GM18505 (cell line): ENCODE results near the gene BLOC1S5.
A peak's percentile ranks its signal among the peaks of the same experiment; 100 is the strongest.
"Not testable (repeated sequence)": the region's sequence is repeated elsewhere in the genome, so short reads cannot be mapped to it uniquely, and the experiment has no call there.

Experiments
- ATAC-seq: cut with Tn5 transposase; IDR thresholded peaks from one replicate; pipeline ENCODE4 v1.9.1; 2021; ENCODE audit not compliant: unreplicated experiment
- POLR2A ChIP-seq: IDR thresholded peaks from 4 replicates; pipeline ENCODE4 v1.6.1; 2011; ENCODE audit warnings: borderline replicate concordance; ENCODE audit not compliant: insufficient read depth, insufficient read length; ENCODE audit errors: extremely low read depth

BLOC1S5 gene

DNA sequence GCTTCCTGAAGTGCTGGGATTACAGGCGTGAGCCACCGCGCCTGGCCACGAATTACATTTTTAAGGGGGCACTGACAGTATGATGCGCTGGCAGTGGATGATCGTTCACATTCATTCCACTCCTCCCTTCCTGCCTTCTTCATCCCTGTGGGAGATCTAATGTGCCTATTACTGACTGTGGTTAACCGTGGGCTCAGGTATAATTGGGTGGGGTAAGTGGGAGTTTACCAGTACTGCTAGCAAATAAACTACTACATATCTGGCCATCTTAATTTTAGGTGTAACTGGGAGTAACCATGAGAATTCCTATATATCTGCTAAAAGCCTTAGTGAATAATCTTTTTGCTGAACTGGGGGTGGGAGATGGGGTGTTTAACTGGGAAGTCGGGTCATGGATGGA, 6.5 kb upstream of the BLOC1S5 start:
- no peak for TF ChIP-seq POLR2A

DNA sequence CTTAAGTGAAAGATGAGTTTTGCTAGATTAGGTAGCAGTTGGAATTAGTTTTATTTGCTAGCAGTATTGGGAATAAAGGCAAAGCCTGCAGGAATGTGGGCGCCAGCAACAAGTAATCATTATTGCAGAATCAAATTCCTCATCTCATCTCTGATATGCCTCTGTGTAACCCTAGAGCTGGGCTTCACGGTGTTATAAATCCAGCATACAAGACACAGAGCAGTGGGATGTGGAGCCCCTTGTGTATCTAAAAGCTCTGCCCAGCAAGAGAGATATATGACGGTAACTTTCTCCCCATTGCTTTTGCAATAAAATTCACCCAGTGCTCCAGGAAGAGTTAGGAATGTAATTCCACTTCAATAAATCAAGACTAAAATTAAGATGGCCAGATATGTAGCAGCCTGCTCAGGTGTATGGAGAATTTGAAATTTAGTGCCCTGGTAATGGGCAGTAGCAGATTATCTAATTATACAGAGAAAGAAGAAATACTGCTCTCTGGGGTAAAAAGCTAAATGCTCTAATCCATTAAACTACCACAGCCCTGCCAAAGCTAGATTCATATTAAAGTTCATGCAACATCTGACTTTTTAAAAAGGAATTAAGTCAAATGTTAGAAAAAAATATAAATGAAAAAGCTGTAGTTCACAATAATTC, 5.6 kb upstream of the BLOC1S5 start:
- ATAC-seq, result no peak
- no peak for TF ChIP-seq POLR2A

More for the DNA sequence above, 6.5 kb upstream of the BLOC1S5 start:
- no peak for ATAC-seq

DNA sequence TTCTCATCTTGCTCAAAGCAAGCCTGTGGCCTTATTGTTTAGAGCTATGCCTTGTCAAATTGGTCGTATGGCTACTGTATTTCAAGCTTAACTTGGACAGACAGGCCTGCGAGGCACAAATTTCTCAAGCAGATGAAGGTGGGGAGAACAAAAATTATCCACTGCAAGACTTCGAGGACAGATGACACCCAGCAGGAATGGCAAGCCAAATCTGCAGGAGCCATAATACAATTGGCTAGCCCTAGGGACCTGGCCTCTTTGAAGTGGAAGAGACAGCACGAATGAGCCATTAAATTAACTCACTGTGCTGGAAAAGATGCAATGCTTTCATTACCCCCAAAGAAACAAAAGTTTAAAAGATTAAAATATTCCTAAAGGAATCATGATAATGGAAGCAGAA, 5.0 kb upstream of the BLOC1S5 start:
- ATAC-seq, result no peak

DNA sequence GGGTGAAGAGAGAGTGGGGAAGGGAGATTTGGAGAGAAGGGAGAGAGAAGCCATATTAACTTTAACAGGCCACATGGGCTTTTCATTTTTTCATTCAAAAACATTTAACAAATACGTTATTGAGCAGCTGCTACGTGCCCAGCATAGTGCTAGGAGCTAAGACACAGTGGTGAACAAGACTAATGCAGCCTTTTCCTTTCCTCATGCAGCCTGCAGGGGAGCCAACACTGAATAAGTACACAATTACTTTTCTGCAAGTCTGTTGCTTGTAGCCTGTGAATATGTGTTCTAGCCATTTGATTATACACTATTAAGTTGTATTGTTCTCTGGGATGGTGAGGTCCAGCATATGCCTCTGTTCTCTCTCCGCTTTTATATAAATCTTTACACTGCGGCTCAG, 1.9 kb upstream of the BLOC1S5 start:
- ATAC-seq, result no peak
- TF ChIP-seq POLR2A, result no peak

More for the DNA sequence above, 5.0 kb upstream of the BLOC1S5 start:
- no peak for TF ChIP-seq POLR2A

DNA sequence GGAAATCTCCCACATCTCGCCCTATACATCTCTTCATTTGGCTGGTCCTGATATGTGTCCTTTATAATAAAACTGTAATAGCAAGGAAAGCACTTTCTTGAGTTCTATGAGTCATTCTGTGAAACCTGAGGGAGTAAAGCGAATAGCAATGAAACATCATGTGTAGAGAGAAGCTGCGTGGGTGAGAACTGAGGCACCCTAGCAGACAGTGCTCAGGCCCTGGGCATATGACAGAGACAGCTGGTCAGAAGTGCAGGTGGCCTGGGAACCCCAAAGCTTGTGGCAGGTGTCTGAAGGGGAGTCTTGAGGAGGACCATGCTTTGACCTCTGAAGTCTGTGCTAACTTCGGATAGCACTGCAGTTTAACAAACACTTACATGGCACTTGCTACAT, 1.3 kb upstream of the BLOC1S5 start:
- peak; percentile 41 for ATAC-seq
- TF ChIP-seq POLR2A, result peak; percentile 28

DNA sequence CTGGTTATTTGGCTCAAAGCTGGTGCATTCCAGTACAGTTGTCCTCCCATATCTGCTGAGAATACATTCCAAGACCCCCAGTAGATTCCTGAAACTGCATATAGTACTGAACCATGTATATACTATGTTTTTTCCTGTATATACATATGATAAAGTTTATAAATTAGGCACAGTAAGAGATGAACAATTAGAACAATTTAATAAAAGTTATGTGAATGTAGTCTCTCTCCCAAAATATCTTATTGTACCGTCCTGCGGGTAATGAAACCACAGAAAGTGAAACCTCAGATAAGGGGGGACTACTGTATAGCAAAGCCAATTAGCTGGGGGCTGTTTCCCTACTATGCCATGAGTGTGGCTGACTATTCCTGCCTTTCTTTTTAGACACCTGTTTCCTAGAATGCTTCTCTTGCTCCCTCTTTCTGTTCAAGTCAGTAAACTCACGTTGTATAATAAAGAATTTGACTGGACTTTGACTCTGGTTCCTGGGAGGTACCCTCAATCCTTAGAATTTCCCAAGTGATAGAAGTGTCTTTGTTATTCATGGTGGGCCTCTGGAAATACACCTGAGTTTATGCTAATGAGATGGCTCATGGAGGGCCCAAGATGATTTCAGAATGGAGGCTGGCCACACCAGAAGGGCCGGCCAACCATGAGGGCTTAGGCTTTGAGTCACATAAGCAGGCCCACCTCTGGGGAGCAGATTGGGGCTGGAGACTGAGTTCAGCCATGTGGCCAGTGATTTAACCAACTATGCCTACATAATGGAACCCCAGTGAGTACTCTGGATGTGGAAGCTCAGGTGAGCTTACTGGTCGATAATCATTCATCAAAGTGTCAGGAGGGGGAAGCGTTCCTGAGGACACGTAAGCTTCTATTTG, 689 bp upstream of the BLOC1S5 start:
- no peak for ATAC-seq
- peak; percentile 52 for TF ChIP-seq POLR2A

DNA sequence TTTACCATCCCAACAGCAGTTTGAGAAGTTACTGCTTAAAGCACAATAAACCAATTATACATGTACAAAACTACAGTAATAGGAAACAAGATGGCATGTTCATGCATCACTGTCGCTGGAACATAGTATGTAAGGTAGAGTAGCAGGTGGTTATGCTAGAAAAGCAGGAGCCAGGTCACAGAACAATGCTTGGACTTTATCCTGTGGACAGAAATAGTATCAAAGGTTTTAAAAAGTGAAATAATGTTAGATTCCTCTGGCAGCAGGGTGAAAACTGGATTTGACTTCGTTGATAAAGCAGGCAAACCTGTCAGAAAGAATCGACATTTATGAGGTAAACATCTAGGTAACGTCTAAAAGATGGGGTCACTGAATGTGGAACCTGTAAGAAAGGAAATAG, 2.5 kb downstream of the BLOC1S5 start:
- TF ChIP-seq POLR2A, result no peak
- ATAC-seq, result no peak

DNA sequence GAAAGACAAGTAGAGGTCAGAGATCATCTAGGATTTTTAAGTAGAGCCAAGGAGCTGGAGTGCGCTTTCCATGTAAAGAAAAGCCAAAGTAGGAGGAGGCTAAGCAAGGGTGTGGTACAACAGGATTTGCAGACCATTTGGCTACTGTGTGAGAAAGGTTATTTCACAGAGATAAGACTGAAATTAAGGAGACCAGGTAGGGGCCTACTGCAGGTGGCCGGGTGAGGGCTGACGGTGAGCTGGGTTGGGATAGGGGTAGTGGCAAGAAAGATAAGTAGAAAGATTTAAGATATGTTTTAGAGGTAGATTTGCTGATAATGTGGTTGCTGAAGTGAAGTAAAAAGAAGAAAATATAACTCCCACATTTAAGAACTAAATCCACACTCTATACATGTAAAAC, 3.8 kb downstream of the BLOC1S5 start:
- ATAC-seq, result no peak

DNA sequence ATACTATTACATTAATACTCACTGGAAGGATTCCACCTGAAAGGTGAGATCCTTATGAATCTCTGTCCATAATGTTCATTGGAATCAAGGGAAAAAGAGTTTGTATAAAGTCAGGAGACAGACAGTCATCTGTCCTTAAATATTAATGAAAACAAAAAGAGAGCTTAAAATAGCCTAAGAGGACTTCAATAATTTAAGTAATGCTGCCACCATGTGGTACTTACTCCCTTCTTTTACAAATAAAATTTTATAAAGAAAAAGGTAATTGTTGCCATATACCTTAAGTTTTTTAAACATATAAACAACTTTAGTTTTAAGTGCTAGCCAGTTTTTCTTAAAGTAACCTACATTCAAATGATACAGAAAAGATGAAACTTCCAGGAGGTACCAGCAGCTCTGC, 5.1 kb downstream of the BLOC1S5 start:
- ATAC-seq, result no peak
- TF ChIP-seq POLR2A, result no peak

More for the DNA sequence above, 3.8 kb downstream of the BLOC1S5 start:
- no peak for TF ChIP-seq POLR2A

DNA sequence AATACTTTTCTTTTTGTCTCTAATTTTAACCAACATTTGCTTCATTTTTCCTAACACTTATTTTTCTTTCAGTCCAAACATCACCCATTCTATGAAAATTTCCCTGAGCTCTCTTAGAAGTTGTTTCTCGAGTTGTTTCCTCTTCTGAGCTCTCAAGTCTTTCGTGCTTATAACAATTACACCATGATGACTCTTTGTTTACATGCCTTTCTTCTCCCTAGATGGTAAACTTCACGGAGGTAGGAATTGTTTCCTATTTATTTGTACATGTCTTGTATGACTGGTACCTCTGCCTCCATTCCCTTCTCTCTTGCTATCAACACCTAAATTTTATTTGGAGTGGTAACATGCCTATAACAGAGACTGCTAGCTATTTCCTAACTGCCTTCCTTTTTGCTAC, 6.4 kb downstream of the BLOC1S5 start:
- no peak for TF ChIP-seq POLR2A
- ATAC-seq, result no peak

DNA sequence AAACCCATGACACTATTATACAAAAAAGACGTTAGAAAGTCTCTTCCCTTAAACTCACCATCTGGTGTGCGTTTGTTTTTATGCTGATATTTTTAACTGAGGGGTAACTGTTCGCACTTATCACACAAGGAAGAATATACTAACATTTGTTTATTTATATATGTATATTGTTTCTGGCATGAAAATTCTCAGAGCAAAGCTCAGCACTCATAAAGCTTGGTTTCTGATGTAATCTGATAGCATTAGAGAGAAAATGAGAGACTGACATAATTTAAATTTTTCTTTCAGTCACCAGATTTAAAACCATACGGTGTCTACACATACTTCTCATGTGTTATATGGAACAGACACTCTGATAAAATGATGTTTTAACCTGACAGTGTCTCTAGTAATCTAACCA, 6.9 kb downstream of the BLOC1S5 start:
- no peak for ATAC-seq
- no peak for TF ChIP-seq POLR2A

DNA sequence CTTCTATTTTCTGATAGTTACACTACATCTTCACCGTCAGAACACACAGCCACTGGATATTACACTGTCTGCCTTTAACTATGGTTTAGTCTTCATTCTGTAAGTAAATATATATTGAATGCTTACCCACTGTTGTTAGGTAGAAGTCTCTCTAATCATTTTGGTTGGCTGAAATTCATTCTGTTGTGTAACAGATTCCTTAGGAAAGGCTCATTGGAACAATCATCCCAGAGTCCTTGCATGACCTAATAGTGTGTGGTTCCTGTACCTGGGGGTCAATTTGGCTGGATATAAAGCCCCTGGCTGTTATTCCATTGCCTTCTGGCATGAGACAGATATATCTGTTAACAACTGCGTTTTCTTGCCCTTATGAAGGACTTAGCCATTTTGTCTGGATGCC, 9.9 kb downstream of the BLOC1S5 start:
- ATAC-seq, result no peak
- no peak for TF ChIP-seq POLR2A

DNA sequence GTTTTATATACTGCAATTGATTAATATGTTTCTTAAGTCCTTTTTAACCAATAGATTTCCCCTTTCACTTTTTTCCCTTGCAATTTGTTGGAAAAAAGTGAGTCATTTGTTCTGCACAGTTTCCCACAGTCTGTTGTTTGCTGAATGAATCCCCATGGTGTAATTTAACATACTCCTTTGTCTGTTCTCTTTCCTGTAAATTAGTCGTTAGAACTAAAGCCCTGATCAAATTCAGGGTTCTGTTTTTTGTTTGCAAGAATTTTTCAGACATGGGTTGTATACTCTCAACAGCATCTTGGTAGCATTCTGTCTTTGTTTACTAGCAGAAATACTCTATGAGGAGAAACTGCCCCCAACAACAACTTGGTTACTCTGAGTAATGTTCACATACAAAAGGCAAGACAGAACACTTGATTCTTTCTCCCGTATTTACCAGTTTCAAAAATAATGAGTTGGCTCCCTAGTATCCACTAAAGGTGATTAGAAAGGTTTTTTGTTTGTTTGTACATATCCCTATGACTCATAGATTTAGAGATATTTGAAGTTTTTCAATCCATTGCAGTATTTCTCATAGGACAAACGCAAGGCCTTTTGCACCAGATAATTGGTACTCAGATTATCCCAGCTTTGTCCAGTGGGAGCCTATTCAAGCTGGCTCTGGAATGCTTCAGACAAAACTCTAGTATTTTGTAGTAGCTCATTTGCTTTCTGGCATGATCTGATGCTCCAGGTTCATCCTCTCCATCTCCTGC, 16.5 kb downstream of the BLOC1S5 start:
- no peak for ATAC-seq

DNA sequence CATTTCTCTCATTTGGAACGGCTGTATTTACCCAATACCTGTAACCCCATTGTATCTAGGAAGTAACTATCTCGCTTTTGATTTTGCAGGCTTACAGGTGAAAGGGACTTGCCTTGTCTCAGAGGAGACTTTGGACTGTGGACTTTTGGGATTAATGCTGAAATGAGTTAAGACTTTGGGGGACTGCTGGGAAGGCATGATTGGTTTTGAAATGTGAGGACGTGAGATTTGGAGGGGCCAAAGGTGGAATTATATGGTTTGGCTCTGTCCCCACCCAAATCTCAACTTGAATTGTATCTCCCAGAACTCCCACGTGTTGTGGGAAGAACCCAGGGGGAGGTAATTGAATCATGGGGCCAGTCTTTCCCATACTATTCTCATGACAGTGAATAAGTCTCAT, 18.4 kb downstream of the BLOC1S5 start:
- ATAC-seq, result not testable (repeated sequence)

More for the DNA sequence above, 16.5 kb downstream of the BLOC1S5 start:
- no peak for TF ChIP-seq POLR2A
